ENCODE results near the gene NAT14. TPM values are rescaled to one million over a fixed set of nuclear protein-coding genes. Genes with fewer than 3 reads are reported as not detected.

The NAT14 gene
- total RNA-seq, 2 donors from 2014 or later: 6.1 to 14.0 TPM

- H3K4me1 Mint-ChIP-seq (ENCODE audit: low read depth in 2 of 2): no peaks in the 10 kb centered on the region
- H3K4me3 Mint-ChIP-seq: no peak overlapping the region
- ATAC-seq: no peak
- no peak for DNase-seq (ENCODE audit: low spot score)
- H3K27ac Mint-ChIP-seq: no peak overlapping the region
- no peaks in the 10 kb centered on the region for H3K9me3 Mint-ChIP-seq
- no peaks in the 10 kb centered on the region for H3K36me3 Mint-ChIP-seq
- H3K27me3 Mint-ChIP-seq: no peaks in the 10 kb centered on the region
Observed at GRCh38 chr19:55471266-55471665, 13.7 kb upstream of the NAT14 start.

- no peaks in the 10 kb centered on the region for H3K9me3 Mint-ChIP-seq
- peaks cover 2 to 6% of the 10 kb centered on the region in 2 donors for H3K4me1 Mint-ChIP-seq (ENCODE audit: low read depth in 2 of 2)
- no peak overlapping the region for H3K27ac Mint-ChIP-seq
- ATAC-seq: no peak
- H3K27me3 Mint-ChIP-seq: no peaks in the 10 kb centered on the region
- no peak for DNase-seq (ENCODE audit: low spot score)
- H3K36me3 Mint-ChIP-seq: no peaks in the 10 kb centered on the region
- H3K4me3 Mint-ChIP-seq: no peak overlapping the region
Observed at GRCh38 chr19:55472463-55472862, 12.5 kb upstream of the NAT14 start.

- Mint-ChIP-seq H3K27me3 (no peaks in the 10 kb centered on the region), H3K36me3 (no peaks in the 10 kb centered on the region), H3K4me3 (no peak overlapping the region), H3K27ac (no peak overlapping the region), H3K9me3 (no peaks in the 10 kb centered on the region), H3K4me1 (ENCODE audit: low read depth in 2 of 2) (peaks cover 10 to 16% of the 10 kb centered on the region in 2 donors)
- DNase-seq (ENCODE audit: low spot score): no peak
- no peak for ATAC-seq
Observed at GRCh38 chr19:55473225-55474012, 11.6 kb upstream of the NAT14 start.

- no peak overlapping the region for H3K4me3 Mint-ChIP-seq
- DNase-seq (ENCODE audit: low spot score): no peak
- no peak overlapping the region for H3K27ac Mint-ChIP-seq
- H3K4me1 Mint-ChIP-seq (ENCODE audit: low read depth in 2 of 2): peaks cover 18 to 27% of the 10 kb centered on the region in 2 donors
- no peaks in the 10 kb centered on the region for H3K9me3 Mint-ChIP-seq
- H3K27me3 Mint-ChIP-seq: no peaks in the 10 kb centered on the region
- no peak for ATAC-seq
- H3K36me3 Mint-ChIP-seq: no peaks in the 10 kb centered on the region
Observed at GRCh38 chr19:55474269-55475265, 10.4 kb upstream of the NAT14 start.

- Mint-ChIP-seq H3K9me3 (no peaks in the 10 kb centered on the region), H3K27ac (peak within 1 kb of the TSS; percentile 75 to 88)
- peak; percentile 96 to 97 for ATAC-seq
Observed at GRCh38 chr19:55476100-55476775, 8.8 kb upstream of the NAT14 start, which contains the start of gene ZNF628. ZNF628 (plus strand) TSS chr19:55476617; CDS start chr19:55479911, 3,294 bp downstream.

GRCh38 chr19:55477905-55478304 lies 7.1 kb upstream of the NAT14 start:
- DNase-seq (ENCODE audit: low spot score) (no peak), ATAC-seq (no peak)
- H3K9me3 Mint-ChIP-seq: no peaks in the 10 kb centered on the region
- no peaks in the 10 kb centered on the region for H3K36me3 Mint-ChIP-seq
- H3K4me1 Mint-ChIP-seq (ENCODE audit: low read depth in 2 of 2): peaks cover 23 to 31% of the 10 kb centered on the region in 2 donors
- H3K27ac Mint-ChIP-seq: peak overlapping the region; percentile 39 to 88
- no peaks in the 10 kb centered on the region for H3K27me3 Mint-ChIP-seq
- peak overlapping the region; percentile 95 for H3K4me3 Mint-ChIP-seq

More at GRCh38 chr19:55476100-55476775, 8.8 kb upstream of the NAT14 start, which contains the start of gene ZNF628:
- DNase-seq (ENCODE audit: low spot score): peak; percentile 98
- Mint-ChIP-seq H3K4me3 (peak within 1 kb of the TSS; percentile 95), H3K27me3 (no peaks in the 10 kb centered on the region), H3K36me3 (no peaks in the 10 kb centered on the region), H3K4me1 (ENCODE audit: low read depth in 2 of 2) (peaks cover 23 to 31% of the 10 kb centered on the region in 2 donors)

GRCh38 chr19:55478364-55478763 lies 6.6 kb upstream of the NAT14 start:
- peak overlapping the region; percentile 95 for H3K4me3 Mint-ChIP-seq
- H3K36me3 Mint-ChIP-seq: no peaks in the 10 kb centered on the region
- DNase-seq (ENCODE audit: low spot score) (no peak), ATAC-seq (no peak)
- peaks cover 23 to 31% of the 10 kb centered on the region in 2 donors for H3K4me1 Mint-ChIP-seq (ENCODE audit: low read depth in 2 of 2)
- H3K27ac Mint-ChIP-seq: peak overlapping the region; percentile 39 to 88
- H3K9me3 Mint-ChIP-seq: no peaks in the 10 kb centered on the region
- no peaks in the 10 kb centered on the region for H3K27me3 Mint-ChIP-seq

GRCh38 chr19:55479045-55479444 lies 5.9 kb upstream of the NAT14 start:
- peaks cover 23 to 31% of the 10 kb centered on the region in 2 donors for H3K4me1 Mint-ChIP-seq (ENCODE audit: low read depth in 2 of 2)
- peak overlapping the region in 1 of 2 donors; percentile 88 for H3K27ac Mint-ChIP-seq
- DNase-seq (ENCODE audit: low spot score) (no peak), ATAC-seq (no peak)
- no peaks in the 10 kb centered on the region for H3K36me3 Mint-ChIP-seq
- H3K9me3 Mint-ChIP-seq: no peaks in the 10 kb centered on the region
- peak overlapping the region; percentile 44 for H3K4me3 Mint-ChIP-seq
- no peaks in the 10 kb centered on the region for H3K27me3 Mint-ChIP-seq

GRCh38 chr19:55479451-55480230 lies 5.3 kb upstream of the NAT14 start:
- no peak for ATAC-seq
- Mint-ChIP-seq H3K27me3 (no peaks in the 10 kb centered on the region), H3K36me3 (no peaks in the 10 kb centered on the region), H3K27ac (peak overlapping the region in 1 of 2 donors; percentile 68), H3K4me3 (no peak overlapping the region), H3K4me1 (ENCODE audit: low read depth in 2 of 2) (peaks cover 23 to 31% of the 10 kb centered on the region in 2 donors), H3K9me3 (no peaks in the 10 kb centered on the region)
- DNase-seq (ENCODE audit: low spot score): no peak

- H3K36me3 Mint-ChIP-seq: no peaks in the 10 kb centered on the region
- ATAC-seq: no peak
- DNase-seq (ENCODE audit: low spot score): no peak
- no peak overlapping the region for H3K4me3 Mint-ChIP-seq
- H3K27ac Mint-ChIP-seq: no peak overlapping the region
- H3K4me1 Mint-ChIP-seq (ENCODE audit: low read depth in 2 of 2): peaks cover 26 to 36% of the 10 kb centered on the region in 2 donors
- H3K9me3 Mint-ChIP-seq: no peaks in the 10 kb centered on the region
- peaks cover 0 to 3% of the 10 kb centered on the region in 2 donors for H3K27me3 Mint-ChIP-seq
Observed at GRCh38 chr19:55481148-55481793, 3.7 kb upstream of the NAT14 start.

GRCh38 chr19:55481794-55482155 lies 3.2 kb upstream of the NAT14 start:
- no peak for DNase-seq (ENCODE audit: low spot score)
- H3K9me3 Mint-ChIP-seq: no peaks in the 10 kb centered on the region
- no peak for ATAC-seq
- H3K4me3 Mint-ChIP-seq: no peak overlapping the region
- peaks cover 0 to 3% of the 10 kb centered on the region in 2 donors for H3K27me3 Mint-ChIP-seq
- H3K27ac Mint-ChIP-seq: no peak overlapping the region
- no peaks in the 10 kb centered on the region for H3K36me3 Mint-ChIP-seq
- peaks cover 26 to 37% of the 10 kb centered on the region in 2 donors for H3K4me1 Mint-ChIP-seq (ENCODE audit: low read depth in 2 of 2)

- H3K9me3 Mint-ChIP-seq: no peaks in the 10 kb centered on the region
- H3K4me3 Mint-ChIP-seq: no peak overlapping the region
- H3K27ac Mint-ChIP-seq: no peak overlapping the region
- peaks cover 24 to 32% of the 10 kb centered on the region in 2 donors for H3K4me1 Mint-ChIP-seq (ENCODE audit: low read depth in 2 of 2)
- no peaks in the 10 kb centered on the region for H3K36me3 Mint-ChIP-seq
- no peak for ATAC-seq
- H3K27me3 Mint-ChIP-seq: peaks cover 0 to 3% of the 10 kb centered on the region in 2 donors
- no peak for DNase-seq (ENCODE audit: low spot score)
Observed at GRCh38 chr19:55482156-55482961, 2.6 kb upstream of the NAT14 start.
